Measurements from ENCODE around the gene FBXO3. TPM values are rescaled to one million over a fixed set of nuclear protein-coding genes. Genes with fewer than 3 reads are reported as not detected.

Gene FBXO3
- total and polyA plus RNA-seq, 2 of the 8 experiments (the other 6 are each of a cell fraction or from before 2014, with no cell fraction given) = 15.9 to 25.7 TPM

GRCh38 chr11:33692541-33692940 lies 81.8 kb downstream of the FBXO3 start:
- Histone ChIP-seq H3K27ac (ENCODE audit: low read depth, low read length) (no peak overlapping the region), H3K4me3 (ENCODE audit: extremely low read depth in 1 of 4, insufficient read depth in 2 of 4, low read depth in 3 of 4, low read length in 4 of 4) (no peak overlapping the region; a peak in 2 of 8 replicates)
- CTCF ChIA-PET (ENCODE audit: partially characterized antibody) = interaction anchor here (0.9 to 14.5 kb wide), 6 partner anchors 7 to 328 kb away, joined by 3 to 167 read pairs (median 4); partner anchors contain the start of gene CD59

More at GRCh38 chr11:33692541-33692940, 81.8 kb downstream of the FBXO3 start:
- no peak overlapping the region for H3K14ac ChIP-seq (ENCODE audit: insufficient read length)
- POLR2A ChIA-PET (ENCODE audit: partially characterized antibody) = no interaction called here
- H2BK120ac ChIP-seq (replicated peaks; ENCODE audit: low read depth, low read length) = no peak overlapping the region
- DNase-seq (ENCODE audit: low read depth in 1 of 2, low spot score in 2 of 2) (no peak), FAIRE-seq (no peak)
- H2BK5ac ChIP-seq (ENCODE audit: low read depth, low read length) = no peak overlapping the region
- H3K36me3 ChIP-seq (ENCODE audit: control insufficient read depth in 2 of 4, insufficient read depth in 4 of 4, low read length in 3 of 4) = no peaks in the 10 kb centered on the region
- no peak overlapping the region for H3K23ac ChIP-seq (ENCODE audit: insufficient read length)
- H3K23me2 ChIP-seq (ENCODE audit: low read depth, low read length) = no peaks in the 10 kb centered on the region
- H3K79me2 ChIP-seq (ENCODE audit: control insufficient read depth in 1 of 2, insufficient read depth in 2 of 2, low read length in 2 of 2) = no peaks in the 10 kb centered on the region
- H4K5ac ChIP-seq (ENCODE audit: insufficient read length, low read depth, low read length) = no peak overlapping the region
- H2AFZ ChIP-seq (ENCODE audit: low read length) = no peak overlapping the region
- no peak overlapping the region for H3K18ac ChIP-seq (ENCODE audit: extremely low read depth, low read length)
- no peak overlapping the region for H2BK15ac ChIP-seq (ENCODE audit: low read length)
- TF ChIP-seq POLR2A (IDR thresholded peaks at IDR 0.05; ENCODE audit: control extremely low read depth in 1 of 2, low read depth in 2 of 2, low read length in 2 of 2) (no peak), TEAD4 (IDR thresholded peaks at IDR 0.05; ENCODE audit: low read depth, low read length) (no peak), SIRT6 (IDR thresholded peaks at IDR 0.05; ENCODE audit: low read length) (no peak), SRF (IDR thresholded peaks at IDR 0.05; ENCODE audit: low read depth, low read length) (no peak)
- no peaks in the 10 kb centered on the region for H3K27me3 ChIP-seq (replicated peaks in 1 of 4; ENCODE audit: control insufficient read depth in 3 of 4, extremely low read depth in 1 of 4, insufficient read depth in 3 of 4, low read length in 3 of 4)
- WGBS, 2 experiments (ENCODE audit: extremely low coverage in 1 of 2, insufficient coverage in 1 of 2, insufficient read length in 1 of 2, insufficient replicate concordance in 2 of 2, low coverage in 1 of 2, low lambda C conversion rate in 2 of 2, missing lambda C conversion rate in 1 of 2) = 60% methylated on average over 5 of the region's 5 CpGs; no CpG with 5 or more reads in 1 of the 2 experiments
- no peak overlapping the region for H3K56ac ChIP-seq (replicated peaks; ENCODE audit: insufficient read length, low read depth, low read length)
- peak overlapping the region in 1 of 2 experiments; percentile 28; a peak in 1 of 4 replicates for H3K4me2 ChIP-seq (ENCODE audit: insufficient read depth in 1 of 2, low read depth in 2 of 2, low read length in 2 of 2)
- no peaks in the 10 kb centered on the region for H3K9me3 ChIP-seq (ENCODE audit: insufficient read depth in 2 of 2, low read depth in 1 of 2, low read length in 1 of 2)
- H4K91ac ChIP-seq (replicated peaks; ENCODE audit: insufficient read length, low read length) = no peak overlapping the region
- peaks cover 2 to 16% (median 10%) of the 10 kb centered on the region in 4 experiments for H3K4me1 ChIP-seq (replicated peaks in 1 of 4; ENCODE audit: control insufficient read depth in 3 of 4, insufficient read depth in 4 of 4, low read length in 3 of 4)
- no peak overlapping the region for H3K9ac ChIP-seq (replicated peaks in 1 of 4; ENCODE audit: extremely low read depth in 1 of 4, low read depth in 3 of 4, low read length in 3 of 4)
- no peaks in the 10 kb centered on the region for H3K79me1 ChIP-seq (ENCODE audit: low read depth, low read length)
- H3K4ac ChIP-seq (replicated peaks; ENCODE audit: insufficient read length, low read depth, low read length) = no peak overlapping the region
- H2BK20ac ChIP-seq (ENCODE audit: low read length) = no peak overlapping the region
- H4K8ac ChIP-seq (ENCODE audit: extremely low read depth, insufficient read depth, low read length) = no peak overlapping the region
- no peak overlapping the region for H2AK5ac ChIP-seq (ENCODE audit: low read depth, low read length)
- no peak overlapping the region for H2BK12ac ChIP-seq (ENCODE audit: low read depth, low read length)
- no peaks in the 10 kb centered on the region for H4K20me1 ChIP-seq (replicated peaks in 1 of 2; ENCODE audit: control insufficient read depth in 1 of 2, insufficient read depth in 2 of 2, low read length in 2 of 2)

All from H1 (cell line).